BLaER1 (cell line): ENCODE results near the gene WNT2B.

Experiments used
- H3K27ac ChIP-seq: shearing (Covaris generic); formaldehyde crosslinking; 2 replicates; pipeline ENCODE4 v1.8.1; 2022
- H3K27me3 ChIP-seq: shearing (Covaris generic); formaldehyde crosslinking; 2 replicates; pipeline ENCODE4 v1.8.1; 2022
- H3K36me3 ChIP-seq: shearing (Covaris generic); formaldehyde crosslinking; 2 replicates; pipeline ENCODE4 v1.8.1; 2022
- H3K4me1 ChIP-seq: shearing (Covaris generic); formaldehyde crosslinking; 2 replicates; pipeline ENCODE4 v1.8.1; 2022
- H3K4me2 ChIP-seq: shearing (Covaris generic); formaldehyde crosslinking; 2 replicates; pipeline ENCODE4 v1.8.1; 2022
- H3K4me3 ChIP-seq: shearing (Covaris generic); formaldehyde crosslinking; 2 replicates; pipeline ENCODE4 v1.8.1; 2022
- H3K9ac ChIP-seq: shearing (Covaris generic); formaldehyde crosslinking; 2 replicates; pipeline ENCODE4 v1.8.1; 2022
- H3K9me3 ChIP-seq: shearing (Covaris generic); formaldehyde crosslinking; 2 replicates; pipeline ENCODE4 v1.8.1; 2022
- H4K20me1 ChIP-seq: shearing (Covaris generic); formaldehyde crosslinking; 2 replicates; pipeline ENCODE4 v1.8.1; 2022
- Cebpa-rat ChIP-seq: shearing (Covaris generic); IDR thresholded peaks from 2 replicates; pipeline ENCODE4 v1.8.1; 2022

Gene WNT2B

GRCh38 chr1:112520166-112520565 is 11.4 kb downstream of the WNT2B start:
- Histone ChIP-seq H3K4me3 (no peak overlapping the region), H3K9me3 (no peaks in the 10 kb centered on the region), H3K36me3 (no peaks in the 10 kb centered on the region), H3K9ac (no peak overlapping the region), H3K4me2 (peak overlapping the region; percentile 13; the same call in 1 of the 2 replicates), H3K27ac (no peak overlapping the region), H3K27me3 (no peaks in the 10 kb centered on the region), H4K20me1 (no peaks in the 10 kb centered on the region), H3K4me1 (peaks cover 9% of the 10 kb centered on the region)
- no peak for TF ChIP-seq Cebpa-rat

DNA sequence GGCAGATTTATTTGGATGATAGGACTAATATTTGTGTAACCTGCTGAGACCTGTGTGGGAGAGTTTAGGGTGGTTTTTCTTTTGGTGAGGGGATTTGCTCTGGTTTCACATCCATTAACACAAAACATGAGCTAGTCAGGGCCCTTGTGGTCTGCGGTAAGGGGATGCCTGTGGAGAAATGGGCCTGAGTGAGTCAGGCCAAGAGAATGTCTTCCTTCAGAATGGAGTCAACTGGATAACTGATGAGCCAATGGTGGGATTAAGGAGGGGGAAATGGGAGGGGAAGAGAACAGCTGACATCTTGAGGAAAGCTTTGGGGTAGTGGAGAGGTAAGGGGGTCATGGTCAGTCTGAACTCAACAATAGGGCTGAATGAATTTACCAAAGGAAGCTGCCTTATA is 13.9 kb downstream of the WNT2B start:
- Histone ChIP-seq H4K20me1 (no peaks in the 10 kb centered on the region), H3K4me1 (peaks cover 9% of the 10 kb centered on the region), H3K36me3 (peaks cover 9% of the 10 kb centered on the region; the same call in 1 of the 2 replicates), H3K27ac (no peak overlapping the region), H3K4me2 (no peak overlapping the region), H3K9me3 (no peaks in the 10 kb centered on the region), H3K27me3 (no peaks in the 10 kb centered on the region), H3K9ac (no peak overlapping the region), H3K4me3 (no peak overlapping the region)
- TF ChIP-seq Cebpa-rat = no peak

DNA sequence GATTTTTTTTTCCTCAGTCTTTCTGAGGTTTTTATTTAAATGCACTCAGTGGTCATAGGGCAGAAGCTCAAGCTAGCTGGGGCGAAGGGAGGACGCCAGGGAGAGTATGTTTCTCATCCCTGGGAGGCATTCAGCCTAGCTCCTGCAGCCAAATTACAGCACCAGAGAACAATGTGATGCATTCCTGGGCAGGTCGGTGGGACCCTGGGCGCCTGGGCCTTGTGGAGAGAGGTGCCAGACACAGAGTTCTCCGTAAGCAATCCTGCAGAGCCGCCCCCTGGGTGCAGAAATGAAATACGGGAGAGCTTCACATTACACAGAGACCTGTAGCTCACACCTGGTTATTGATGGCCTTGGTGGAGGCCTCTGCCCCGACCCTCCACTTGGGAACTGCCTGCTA is 15.5 kb downstream of the WNT2B start:
- Histone ChIP-seq H3K27me3 (no peaks in the 10 kb centered on the region), H3K36me3 (peaks cover 9% of the 10 kb centered on the region; the same call in 1 of the 2 replicates), H3K4me2 (no peak overlapping the region), H4K20me1 (no peaks in the 10 kb centered on the region), H3K9me3 (no peaks in the 10 kb centered on the region), H3K27ac (no peak overlapping the region), H3K4me1 (peaks cover 9% of the 10 kb centered on the region), H3K4me3 (no peak overlapping the region), H3K9ac (no peak overlapping the region)
- no peak for TF ChIP-seq Cebpa-rat

- Histone ChIP-seq H3K9ac (no peak overlapping the region), H3K4me2 (no peak overlapping the region), H3K36me3 (peaks cover 9% of the 10 kb centered on the region; the same call in 1 of the 2 replicates), H4K20me1 (no peaks in the 10 kb centered on the region), H3K9me3 (no peaks in the 10 kb centered on the region), H3K4me3 (no peak overlapping the region), H3K27ac (no peak overlapping the region), H3K27me3 (no peaks in the 10 kb centered on the region), H3K4me1 (peaks cover 6% of the 10 kb centered on the region)
- no peak for TF ChIP-seq Cebpa-rat
These were observed 16.2 kb downstream of the WNT2B start for GRCh38 chr1:112524986-112525385.

GRCh38 chr1:112527266-112528010 is 18.7 kb downstream of the WNT2B start:
- Histone ChIP-seq H3K4me2 (no peak overlapping the region), H4K20me1 (no peaks in the 10 kb centered on the region), H3K9ac (no peak overlapping the region), H3K4me1 (no peaks in the 10 kb centered on the region), H3K27me3 (no peaks in the 10 kb centered on the region), H3K4me3 (no peak overlapping the region), H3K36me3 (peaks cover 9% of the 10 kb centered on the region; the same call in 1 of the 2 replicates), H3K27ac (no peak overlapping the region), H3K9me3 (no peaks in the 10 kb centered on the region)
- TF ChIP-seq Cebpa-rat = no peak

- Histone ChIP-seq H3K4me3 (no peak overlapping the region), H3K4me2 (no peak overlapping the region), H3K9ac (no peak overlapping the region), H3K4me1 (no peaks in the 10 kb centered on the region), H4K20me1 (no peaks in the 10 kb centered on the region), H3K27me3 (no peaks in the 10 kb centered on the region), H3K27ac (no peak overlapping the region), H3K9me3 (no peaks in the 10 kb centered on the region), H3K36me3 (peaks cover 9% of the 10 kb centered on the region; the same call in 1 of the 2 replicates)
- no peak for TF ChIP-seq Cebpa-rat
These were observed 19.3 kb downstream of the WNT2B start for GRCh38 chr1:112528076-112528475.

DNA sequence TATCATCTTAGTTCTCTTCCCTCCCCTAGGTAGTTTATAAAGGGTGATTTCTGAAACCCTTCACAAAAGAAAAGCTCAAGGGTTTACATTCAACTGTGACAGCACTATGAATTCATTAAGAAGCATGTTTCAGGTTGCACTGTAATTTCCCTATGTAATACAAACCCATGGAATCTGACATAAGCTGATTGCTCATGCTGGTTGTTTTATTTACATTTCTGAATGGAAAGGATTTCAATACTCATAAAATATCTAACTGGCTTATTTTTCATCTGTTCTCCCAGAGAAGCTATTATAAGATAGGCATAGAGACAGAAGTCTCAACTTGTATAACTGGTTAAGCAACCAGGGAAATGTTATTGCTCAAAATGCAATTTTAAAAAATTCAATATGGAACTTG is 20.5 kb downstream of the WNT2B start:
- no peak overlapping the region for H3K27ac ChIP-seq
- no peaks in the 10 kb centered on the region for H3K9me3 ChIP-seq
- no peaks in the 10 kb centered on the region for H3K27me3 ChIP-seq
- no peak overlapping the region for H3K4me2 ChIP-seq
- H4K20me1 ChIP-seq = no peaks in the 10 kb centered on the region
- no peak overlapping the region for H3K4me3 ChIP-seq
- no peak overlapping the region for H3K9ac ChIP-seq
- H3K36me3 ChIP-seq = peaks cover 9% of the 10 kb centered on the region; the same call in 1 of the 2 replicates
- H3K4me1 ChIP-seq = no peaks in the 10 kb centered on the region
- TF ChIP-seq Cebpa-rat = no peak

GRCh38 chr1:112530832-112531231 is 22.1 kb downstream of the WNT2B start:
- Histone ChIP-seq H3K4me3 (no peak overlapping the region), H4K20me1 (no peaks in the 10 kb centered on the region), H3K27ac (no peak overlapping the region), H3K4me2 (no peak overlapping the region), H3K9me3 (no peaks in the 10 kb centered on the region), H3K9ac (no peak overlapping the region), H3K4me1 (no peaks in the 10 kb centered on the region), H3K27me3 (no peaks in the 10 kb centered on the region), H3K36me3 (peaks cover 6% of the 10 kb centered on the region; the same call in 1 of the 2 replicates)
- no peak for TF ChIP-seq Cebpa-rat

- no peak for TF ChIP-seq Cebpa-rat
- Histone ChIP-seq H3K4me3 (no peak overlapping the region), H3K9ac (no peak overlapping the region), H4K20me1 (no peaks in the 10 kb centered on the region), H3K4me2 (no peak overlapping the region), H3K9me3 (no peaks in the 10 kb centered on the region), H3K27ac (no peak overlapping the region), H3K4me1 (no peaks in the 10 kb centered on the region), H3K36me3 (peaks cover 2% of the 10 kb centered on the region; the same call in 1 of the 2 replicates), H3K27me3 (no peaks in the 10 kb centered on the region)
These were observed 23.3 kb downstream of the WNT2B start for GRCh38 chr1:112532064-112532463.

DNA sequence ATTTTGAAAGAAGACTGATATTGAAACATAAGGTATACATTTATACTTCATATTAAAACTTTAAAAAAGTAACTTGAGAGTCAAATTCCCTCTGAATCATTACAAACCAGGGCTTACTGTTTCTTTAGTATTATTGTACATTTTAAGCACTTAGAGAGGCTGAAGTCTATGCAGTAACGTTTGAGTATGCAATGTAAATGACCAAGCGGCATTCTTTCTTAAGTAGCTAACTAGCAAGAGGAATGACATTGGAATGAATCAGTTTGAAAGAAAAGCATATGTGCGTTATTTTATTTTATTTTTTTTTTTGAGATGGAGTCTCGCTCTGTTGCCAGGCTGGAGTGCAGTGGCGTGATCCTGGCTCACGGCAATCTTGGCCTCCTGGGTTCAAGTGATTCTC is 24.3 kb downstream of the WNT2B start:
- no peak overlapping the region for H3K27ac ChIP-seq
- H3K36me3 ChIP-seq = no peaks in the 10 kb centered on the region
- TF ChIP-seq Cebpa-rat = no peak
- no peaks in the 10 kb centered on the region for H3K9me3 ChIP-seq
- H3K4me2 ChIP-seq = no peak overlapping the region
- no peak overlapping the region for H3K4me3 ChIP-seq
- no peaks in the 10 kb centered on the region for H4K20me1 ChIP-seq
- no peaks in the 10 kb centered on the region for H3K27me3 ChIP-seq
- no peak overlapping the region for H3K9ac ChIP-seq
- H3K4me1 ChIP-seq = no peaks in the 10 kb centered on the region
